HepG2 (cell line): Measurements from ENCODE around the gene GPALPP1. TPM values are rescaled to one million over a fixed set of nuclear protein-coding genes. Genes with fewer than 3 reads are reported as not detected.

Experiments used
- ADNP ChIP-seq: sonication (generic); formaldehyde crosslinking; IDR thresholded peaks from 2 replicates; pipeline ENCODE4 v1.4.0; 2020; ENCODE audit warnings: missing genetic modification reagents
- ARID3A ChIP-seq: IDR thresholded peaks from 2 replicates; pipeline ENCODE4 v1.6.1; 2012; ENCODE audit warnings: low read depth, low read length, improper control_type of control experiment
- ARID5B ChIP-seq: IDR thresholded peaks from 2 replicates; pipeline ENCODE4 v1.4.0; 2020; ENCODE audit warnings: mild to moderate bottlenecking, missing genetic modification reagents
- CBX1 ChIP-seq: IDR thresholded peaks from one replicate; pipeline ENCODE4 v1.6.1; 2016; ENCODE audit warnings: antibody characterized with exemption, low read depth
- DNMT3B ChIP-seq: conservative IDR thresholded peaks from 2 replicates; pipeline ENCODE4 v1.6.1; 2016; ENCODE audit warnings: missing biosample characterization, control low read depth
- HOXA5 ChIP-seq: sonication (generic); formaldehyde crosslinking; IDR thresholded peaks from 2 replicates; pipeline ENCODE4 v1.4.0; 2020; ENCODE audit warnings: missing genetic modification reagents
- MED8 ChIP-seq: sonication (generic); formaldehyde crosslinking; IDR thresholded peaks from 2 replicates; pipeline ENCODE4 v1.8.1; 2023; ENCODE audit warnings: mild to moderate bottlenecking, missing genetic modification reagents; ENCODE audit not compliant: insufficient replicate concordance
- MXD3 ChIP-seq: IDR thresholded peaks from 2 replicates; pipeline ENCODE4 v1.6.1; 2016; ENCODE audit warnings: mild to moderate bottlenecking, missing biosample characterization, missing genetic modification reagents
- RFXANK ChIP-seq: IDR thresholded peaks from 2 replicates; pipeline ENCODE4 v1.6.1; 2016
- SIX1 ChIP-seq: sonication (generic); formaldehyde crosslinking; IDR thresholded peaks from 2 replicates; pipeline ENCODE4 v1.4.0; 2020; ENCODE audit warnings: missing genetic modification reagents, borderline replicate concordance
- TEAD3 ChIP-seq: optimal IDR thresholded peaks from 2 replicates; pipeline ENCODE3; 2016; ENCODE audit warnings: borderline replicate concordance
- ZBTB21 ChIP-seq: sonication (generic); formaldehyde crosslinking; IDR thresholded peaks from 2 replicates; pipeline ENCODE4 v1.4.0; 2020; ENCODE audit warnings: missing genetic modification reagents
- ZBTB3 ChIP-seq: sonication (generic); formaldehyde crosslinking; IDR thresholded peaks from 2 replicates; pipeline ENCODE4 v1.4.0; 2020; ENCODE audit warnings: low read depth, mild to moderate bottlenecking, moderate library complexity, missing genetic modification reagents, borderline replicate concordance
- ZC3H13 ChIP-seq: sonication (generic); formaldehyde crosslinking; IDR thresholded peaks from 2 replicates; pipeline ENCODE4 v1.8.1; 2023; ENCODE audit warnings: mild to moderate bottlenecking, missing genetic modification reagents, moderate library complexity
- ZNF30 ChIP-seq: sonication (generic); formaldehyde crosslinking; IDR thresholded peaks from 2 replicates; pipeline ENCODE4 v1.5.0; 2020; ENCODE audit warnings: mild to moderate bottlenecking, missing genetic modification reagents
- ZNF839 ChIP-seq: sonication (generic); formaldehyde crosslinking; IDR thresholded peaks from 2 replicates; pipeline ENCODE4 v1.4.0; 2020; ENCODE audit warnings: missing genetic modification reagents, mild to moderate bottlenecking, borderline replicate concordance
- polyA plus RNA-seq, 8 experiments: library from polyadenylated mRNA; depleted of rRNA in 3 of 8; stranded (reverse) in 7 of 8; unstranded in 1 of 8; fragments of >200 nt; fragmentation: Illumina TruSeq in 4 of 8; extraction: Trizol in 4 of 8; gene quantifications; 2 replicates each; pipeline versions ENCODE4 v1.2.1 to v1.2.3, GENCODE V29; 2011 to 2016; ENCODE audit warnings: low read depth in 4 of 8, missing spikeins in 1 of 8, mixed read lengths in 1 of 8; ENCODE audit not compliant: insufficient read depth in 1 of 8
- total RNA-seq, 5 experiments: library from RNA; depleted of rRNA; stranded (reverse); fragments of >200 nt; fragmentation: Illumina TruSeq; extraction: Trizol; gene quantifications; 2 replicates each; pipeline ENCODE4 v1.2.3, GENCODE V29; 2016; ENCODE audit warnings: low read depth in 1 of 5
- TF ChIP-seq, protein P1 (sequence below): sonication (generic); formaldehyde crosslinking; IDR thresholded peaks from 2 replicates; pipeline ENCODE4 v1.4.0; 2020; ENCODE audit warnings: missing genetic modification reagents, borderline replicate concordance

Gene GPALPP1
- total and polyA plus RNA-seq, 2 of the 13 experiments (the other 11 are each of a cell fraction or from before 2014, with no cell fraction given), result 12.1 to 23.1 TPM

DNA sequence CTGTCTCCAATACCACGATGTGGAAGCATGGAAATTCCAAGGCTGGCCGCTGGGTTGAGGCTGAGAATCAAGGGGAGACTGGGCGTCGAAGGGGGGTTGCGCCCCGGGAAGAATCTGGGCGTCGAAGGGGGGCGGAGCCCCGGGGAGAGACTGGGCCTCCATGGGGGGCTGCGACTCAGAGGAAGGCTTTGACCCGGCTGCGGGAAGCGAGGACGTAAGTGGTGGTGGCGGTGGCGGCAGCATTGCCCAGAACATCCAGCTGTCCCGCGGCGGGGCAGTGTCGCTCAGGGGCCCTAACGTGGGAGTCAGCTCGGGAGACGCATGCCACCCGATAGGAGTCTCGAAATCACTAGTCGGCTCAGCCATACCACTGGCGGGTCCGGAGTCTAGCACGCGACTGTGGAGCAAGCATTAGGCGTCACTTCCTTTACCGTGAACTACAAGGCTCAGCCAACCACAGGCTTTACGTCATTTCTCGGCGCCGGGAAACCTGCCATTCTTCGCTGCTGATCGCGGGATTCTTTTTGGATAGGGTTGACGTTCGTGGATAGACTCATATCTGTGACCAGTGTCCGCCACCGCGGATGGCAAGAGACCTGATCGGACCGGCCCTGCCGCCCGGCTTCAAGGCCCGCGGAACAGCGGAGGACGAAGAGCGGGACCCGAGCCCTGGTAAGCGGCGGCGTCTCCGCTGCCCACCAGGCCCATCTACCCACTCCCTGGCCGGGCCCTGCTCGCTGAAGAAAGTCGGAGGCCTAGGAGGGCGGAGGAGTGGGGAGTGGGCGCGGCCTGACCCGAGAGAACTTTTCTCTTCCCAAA is at the start of gene GPALPP1, which contains the start of gene NUFIP1 (continued):
- TF ChIP-seq ARID3A (no peak), TEAD3 (CRISPR knock-in tag) (peak; percentile 44), MXD3 (peak; percentile 86), ZBTB21 (CRISPR knock-in tag) (peak; percentile 39; the same call in 1 of the 2 replicates), ZNF839 (CRISPR knock-in tag) (no peak), RFXANK (CRISPR knock-in tag) (no peak; the same call in 1 of the 2 replicates), ZC3H13 (CRISPR knock-in tag) (no peak), DNMT3B (CRISPR knock-in tag) (no peak), ADNP (no peak), SIX1 (CRISPR knock-in tag) (no peak), CBX1 (peak; percentile 62), ARID5B (CRISPR knock-in tag) (peak; percentile 69), HOXA5 (CRISPR knock-in tag) (no peak), MED8 (CRISPR knock-in tag) (no peak), ZBTB3 (CRISPR knock-in tag) (peak; percentile 67; the same call in 1 of the 2 replicates), ZNF30 (no peak)
- TF ChIP-seq, protein P1, sequence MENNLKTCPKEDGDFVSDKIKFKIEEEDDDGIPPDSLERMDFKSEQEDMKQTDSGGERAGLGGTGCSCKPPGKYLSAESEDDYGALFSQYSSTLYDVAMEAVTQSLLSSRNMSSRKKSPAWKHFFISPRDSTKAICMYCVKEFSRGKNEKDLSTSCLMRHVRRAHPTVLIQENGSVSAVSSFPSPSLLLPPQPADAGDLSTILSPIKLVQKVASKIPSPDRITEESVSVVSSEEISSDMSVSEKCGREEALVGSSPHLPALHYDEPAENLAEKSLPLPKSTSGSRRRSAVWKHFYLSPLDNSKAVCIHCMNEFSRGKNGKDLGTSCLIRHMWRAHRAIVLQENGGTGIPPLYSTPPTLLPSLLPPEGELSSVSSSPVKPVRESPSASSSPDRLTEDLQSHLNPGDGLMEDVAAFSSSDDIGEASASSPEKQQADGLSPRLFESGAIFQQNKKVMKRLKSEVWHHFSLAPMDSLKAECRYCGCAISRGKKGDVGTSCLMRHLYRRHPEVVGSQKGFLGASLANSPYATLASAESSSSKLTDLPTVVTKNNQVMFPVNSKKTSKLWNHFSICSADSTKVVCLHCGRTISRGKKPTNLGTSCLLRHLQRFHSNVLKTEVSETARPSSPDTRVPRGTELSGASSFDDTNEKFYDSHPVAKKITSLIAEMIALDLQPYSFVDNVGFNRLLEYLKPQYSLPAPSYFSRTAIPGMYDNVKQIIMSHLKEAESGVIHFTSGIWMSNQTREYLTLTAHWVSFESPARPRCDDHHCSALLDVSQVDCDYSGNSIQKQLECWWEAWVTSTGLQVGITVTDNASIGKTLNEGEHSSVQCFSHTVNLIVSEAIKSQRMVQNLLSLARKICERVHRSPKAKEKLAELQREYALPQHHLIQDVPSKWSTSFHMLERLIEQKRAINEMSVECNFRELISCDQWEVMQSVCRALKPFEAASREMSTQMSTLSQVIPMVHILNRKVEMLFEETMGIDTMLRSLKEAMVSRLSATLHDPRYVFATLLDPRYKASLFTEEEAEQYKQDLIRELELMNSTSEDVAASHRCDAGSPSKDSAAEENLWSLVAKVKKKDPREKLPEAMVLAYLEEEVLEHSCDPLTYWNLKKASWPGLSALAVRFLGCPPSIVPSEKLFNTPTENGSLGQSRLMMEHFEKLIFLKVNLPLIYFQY (CRISPR knock-in tag), result no peak
